Liver (tissue), 9 donors: ENCODE measurements around the gene TXNDC17. TPM values are rescaled to one million over a fixed set of nuclear protein-coding genes. Genes with fewer than 3 reads are reported as not detected.

Source experiments
- DNase-seq: peaks from one replicate; pipeline ENCODE4 v3.0.0-alpha.2; 2017; ENCODE audit warnings: low spot score
- H3K27ac ChIP-seq, 2 donors: one replicate each; pipeline ENCODE4 v1.7.0; 2013; ENCODE audit warnings: inconsistent platforms in 2 of 2, low read length in 2 of 2, control low read depth in 1 of 2, low read depth in 1 of 2, mild to moderate bottlenecking in 1 of 2
- H3K27me3 ChIP-seq, 4 donors: one replicate each; pipeline versions ENCODE4 v1.6.1 to v1.7.0; 2013; ENCODE audit warnings: low read length in 3 of 4, inconsistent platforms in 1 of 4, mild to moderate bottlenecking in 1 of 4, moderate library complexity in 1 of 4; ENCODE audit not compliant: control insufficient read depth in 4 of 4, insufficient read depth in 4 of 4
- H3K36me3 ChIP-seq, 4 donors: one replicate each; pipeline versions ENCODE4 v1.6.1 to v1.7.0; 2013; ENCODE audit warnings: low read length in 3 of 4, mild to moderate bottlenecking in 3 of 4, low read depth in 1 of 4, moderate library complexity in 1 of 4; ENCODE audit not compliant: control insufficient read depth in 4 of 4, insufficient read depth in 3 of 4
- H3K4me1 ChIP-seq, 4 donors: one replicate each; pipeline versions ENCODE4 v1.6.1 to v1.7.0; 2013; ENCODE audit warnings: low read length in 3 of 4, mild to moderate bottlenecking in 3 of 4, moderate library complexity in 1 of 4; ENCODE audit not compliant: control insufficient read depth in 4 of 4, insufficient read depth in 4 of 4
- H3K4me3 ChIP-seq, 3 donors: one replicate each; pipeline versions ENCODE4 v1.6.1 to v1.7.0; 2013; ENCODE audit warnings: low read length in 3 of 3, control low read depth in 1 of 3, low read depth in 1 of 3, mild to moderate bottlenecking in 1 of 3
- H3K9ac ChIP-seq, 2 donors: one replicate each; pipeline ENCODE4 v1.7.0; 2013; ENCODE audit warnings: low read length in 2 of 2, mild to moderate bottlenecking in 2 of 2, moderate library complexity in 2 of 2, control low read depth in 1 of 2, low read depth in 1 of 2
- H3K9me3 ChIP-seq, 4 donors: one replicate each; pipeline versions ENCODE4 v1.6.1 to v1.7.0; 2013; ENCODE audit warnings: low read length in 3 of 4; ENCODE audit not compliant: control insufficient read depth in 4 of 4
- EGR1 ChIP-seq, 2 donors: IDR thresholded peaks; 2 replicates each; pipeline ENCODE4 v1.6.1; 2016 to 2018; ENCODE audit warnings: antibody characterized with exemption in 2 of 2, low read depth in 2 of 2
- FOXA2 ChIP-seq: IDR thresholded peaks from 2 replicates; pipeline ENCODE4 v1.6.1; 2016; ENCODE audit warnings: antibody characterized with exemption
- GABPA ChIP-seq, 2 donors: IDR thresholded peaks in 1 of 2; conservative IDR thresholded peaks in 1 of 2; 2 replicates each; pipeline ENCODE4 v1.6.1; 2016; ENCODE audit warnings: antibody characterized with exemption in 2 of 2, mild to moderate bottlenecking in 1 of 2, moderate library complexity in 1 of 2
- HNF4A ChIP-seq, 2 donors: conservative IDR thresholded peaks; 2 replicates each; pipeline ENCODE4 v1.6.1; 2016; ENCODE audit warnings: antibody characterized with exemption in 2 of 2, mild to moderate bottlenecking in 2 of 2
- HNF4G ChIP-seq: IDR thresholded peaks from 2 replicates; pipeline ENCODE4 v1.6.1; 2016; ENCODE audit warnings: antibody characterized with exemption
- JUND ChIP-seq, 2 donors: IDR thresholded peaks; 2 replicates each; pipeline ENCODE4 v1.6.1; 2016; ENCODE audit warnings: antibody characterized with exemption in 2 of 2
- NR2F2 ChIP-seq: IDR thresholded peaks from 2 replicates; pipeline ENCODE4 v1.6.1; 2016; ENCODE audit warnings: antibody characterized with exemption
- RXRA ChIP-seq, 2 donors: IDR thresholded peaks; 2 replicates each; pipeline ENCODE4 v1.6.1; 2017 to 2018; ENCODE audit warnings: antibody characterized with exemption in 2 of 2, mild to moderate bottlenecking in 1 of 2
- YY1 ChIP-seq: IDR thresholded peaks from 2 replicates; pipeline ENCODE4 v1.6.1; 2016; ENCODE audit warnings: antibody characterized with exemption, mild to moderate bottlenecking
- WGBS: extraction: QIAGEN DNeasy Blood & Tissue Kit; methylation state at CpG from one replicate; pipeline ENCODE4 v1.1.7; 2013; 5-methylcytosine and 5-hydroxymethylcytosine counted together
- polyA plus RNA-seq, 2 donors: library from polyadenylated mRNA; stranded (reverse) in 1 of 2; unstranded in 1 of 2; fragments of 200-250 nt in 1 of 2; fragments of >200 nt in 1 of 2; fragmentation: Nextera tagmentation in 1 of 2; extraction: Ambion mirVana in 1 of 2; gene quantifications; one replicate each; pipeline versions ENCODE4 v1.2.1 to v1.2.3, GENCODE V29; 2013 to 2015
- total RNA-seq, 2 donors: library from RNA; depleted of rRNA; stranded (reverse); fragments of >200 nt; gene quantifications; one replicate each; pipeline ENCODE4 v1.2.3, GENCODE V29; 2014
- TF ChIP-seq, protein P1 (sequence below): IDR thresholded peaks from 2 replicates; pipeline ENCODE4 v1.6.1; 2016; ENCODE audit warnings: antibody characterized with exemption, mild to moderate bottlenecking
- TF ChIP-seq, protein P2 (sequence below): fragments of 150-350 bp; IDR thresholded peaks from 2 replicates; pipeline ENCODE4 v1.5.1; 2017; ENCODE audit warnings: improper control_type of control experiment, low read depth, low read length; ENCODE audit not compliant: missing input control
- TF ChIP-seq, protein P3 (sequence below): IDR thresholded peaks from 2 replicates; pipeline ENCODE4 v1.6.1; 2016; ENCODE audit warnings: antibody characterized with exemption
- TF ChIP-seq, protein P4 (sequence below): IDR thresholded peaks from 2 replicates; pipeline ENCODE4 v1.6.1; 2016; ENCODE audit warnings: antibody characterized with exemption
- donor health status: healthy.
- donor health status: healthy.
- donor health status: healthy.
- donor health status: healthy.
- donor health status: healthy.

TXNDC17 gene
- total and polyA plus RNA-seq, 4 donors = 32.9 to 329 (median 99.6) TPM

DNA sequence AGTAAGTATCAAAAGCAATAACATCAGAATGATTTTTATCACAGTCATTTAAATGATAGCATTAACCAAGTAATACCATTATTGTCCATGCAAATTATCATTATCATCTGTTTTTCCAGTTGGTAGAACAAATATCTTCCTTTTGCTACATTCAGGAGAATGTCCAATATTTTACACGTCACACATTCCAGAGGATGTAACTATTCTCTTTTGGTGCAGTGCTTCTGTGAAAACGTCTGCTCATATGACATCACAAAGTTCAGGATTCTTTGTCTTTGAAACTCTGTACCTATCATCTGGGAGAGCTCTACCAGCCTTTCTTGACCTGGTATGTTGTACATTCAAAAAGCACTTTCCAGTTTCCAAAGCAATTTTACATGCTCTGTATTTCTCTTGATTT is 44.3 kb upstream of the TXNDC17 start (continued):
- TF ChIP-seq, protein P1, sequence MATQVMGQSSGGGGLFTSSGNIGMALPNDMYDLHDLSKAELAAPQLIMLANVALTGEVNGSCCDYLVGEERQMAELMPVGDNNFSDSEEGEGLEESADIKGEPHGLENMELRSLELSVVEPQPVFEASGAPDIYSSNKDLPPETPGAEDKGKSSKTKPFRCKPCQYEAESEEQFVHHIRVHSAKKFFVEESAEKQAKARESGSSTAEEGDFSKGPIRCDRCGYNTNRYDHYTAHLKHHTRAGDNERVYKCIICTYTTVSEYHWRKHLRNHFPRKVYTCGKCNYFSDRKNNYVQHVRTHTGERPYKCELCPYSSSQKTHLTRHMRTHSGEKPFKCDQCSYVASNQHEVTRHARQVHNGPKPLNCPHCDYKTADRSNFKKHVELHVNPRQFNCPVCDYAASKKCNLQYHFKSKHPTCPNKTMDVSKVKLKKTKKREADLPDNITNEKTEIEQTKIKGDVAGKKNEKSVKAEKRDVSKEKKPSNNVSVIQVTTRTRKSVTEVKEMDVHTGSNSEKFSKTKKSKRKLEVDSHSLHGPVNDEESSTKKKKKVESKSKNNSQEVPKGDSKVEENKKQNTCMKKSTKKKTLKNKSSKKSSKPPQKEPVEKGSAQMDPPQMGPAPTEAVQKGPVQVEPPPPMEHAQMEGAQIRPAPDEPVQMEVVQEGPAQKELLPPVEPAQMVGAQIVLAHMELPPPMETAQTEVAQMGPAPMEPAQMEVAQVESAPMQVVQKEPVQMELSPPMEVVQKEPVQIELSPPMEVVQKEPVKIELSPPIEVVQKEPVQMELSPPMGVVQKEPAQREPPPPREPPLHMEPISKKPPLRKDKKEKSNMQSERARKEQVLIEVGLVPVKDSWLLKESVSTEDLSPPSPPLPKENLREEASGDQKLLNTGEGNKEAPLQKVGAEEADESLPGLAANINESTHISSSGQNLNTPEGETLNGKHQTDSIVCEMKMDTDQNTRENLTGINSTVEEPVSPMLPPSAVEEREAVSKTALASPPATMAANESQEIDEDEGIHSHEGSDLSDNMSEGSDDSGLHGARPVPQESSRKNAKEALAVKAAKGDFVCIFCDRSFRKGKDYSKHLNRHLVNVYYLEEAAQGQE = no peak
- TF ChIP-seq HNF4G (no peak), RXRA (IDR thresholded peaks at IDR 0.05) (no peak), JUND (IDR thresholded peaks at IDR 0.05) (no peak), EGR1 (IDR thresholded peaks at IDR 0.05; ENCODE audit: low read depth in 2 of 2) (no peak)

DNA sequence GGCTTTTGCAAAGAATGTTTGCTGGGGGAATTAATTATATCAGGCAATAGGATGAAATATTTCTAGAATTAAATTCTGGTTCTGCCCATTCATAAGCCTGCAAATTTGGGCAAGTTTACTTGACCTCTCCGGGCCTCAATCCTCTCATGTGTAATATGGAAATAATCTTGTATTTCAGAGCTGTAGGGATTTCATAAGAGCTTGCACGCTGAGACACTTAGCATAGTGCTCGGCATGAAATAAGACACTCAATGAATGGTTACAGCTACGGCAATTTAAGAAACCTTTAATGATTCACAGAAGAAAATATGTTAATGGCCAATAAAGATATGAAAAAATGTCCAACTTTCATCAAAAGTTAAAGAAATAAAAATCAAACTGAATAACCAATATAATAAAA is 43.9 kb upstream of the TXNDC17 start:
- no peak overlapping the region for H3K27ac ChIP-seq
- H3K36me3 ChIP-seq = peaks cover 2 to 18% (median 8%) of the 10 kb centered on the region in 4 donors
- DNase-seq = no peak
- H3K27me3 ChIP-seq = no peaks in the 10 kb centered on the region
- H3K9ac ChIP-seq = no peak overlapping the region
- 99% methylated on average over 4 of the region's 4 CpGs for WGBS
- no peak for TF ChIP-seq YY1
- no peak for TF ChIP-seq EGR1 (IDR thresholded peaks at IDR 0.05; ENCODE audit: low read depth in 2 of 2)
- TF ChIP-seq NR2F2 = no peak
- TF ChIP-seq GABPA (IDR thresholded peaks at IDR 0.05 in 1 of 2, conservative IDR thresholded peaks at IDR 0.05 in 1 of 2) = no peak
- TF ChIP-seq, protein P2, sequence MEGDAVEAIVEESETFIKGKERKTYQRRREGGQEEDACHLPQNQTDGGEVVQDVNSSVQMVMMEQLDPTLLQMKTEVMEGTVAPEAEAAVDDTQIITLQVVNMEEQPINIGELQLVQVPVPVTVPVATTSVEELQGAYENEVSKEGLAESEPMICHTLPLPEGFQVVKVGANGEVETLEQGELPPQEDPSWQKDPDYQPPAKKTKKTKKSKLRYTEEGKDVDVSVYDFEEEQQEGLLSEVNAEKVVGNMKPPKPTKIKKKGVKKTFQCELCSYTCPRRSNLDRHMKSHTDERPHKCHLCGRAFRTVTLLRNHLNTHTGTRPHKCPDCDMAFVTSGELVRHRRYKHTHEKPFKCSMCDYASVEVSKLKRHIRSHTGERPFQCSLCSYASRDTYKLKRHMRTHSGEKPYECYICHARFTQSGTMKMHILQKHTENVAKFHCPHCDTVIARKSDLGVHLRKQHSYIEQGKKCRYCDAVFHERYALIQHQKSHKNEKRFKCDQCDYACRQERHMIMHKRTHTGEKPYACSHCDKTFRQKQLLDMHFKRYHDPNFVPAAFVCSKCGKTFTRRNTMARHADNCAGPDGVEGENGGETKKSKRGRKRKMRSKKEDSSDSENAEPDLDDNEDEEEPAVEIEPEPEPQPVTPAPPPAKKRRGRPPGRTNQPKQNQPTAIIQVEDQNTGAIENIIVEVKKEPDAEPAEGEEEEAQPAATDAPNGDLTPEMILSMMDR = no peak
- TF ChIP-seq, protein P3, sequence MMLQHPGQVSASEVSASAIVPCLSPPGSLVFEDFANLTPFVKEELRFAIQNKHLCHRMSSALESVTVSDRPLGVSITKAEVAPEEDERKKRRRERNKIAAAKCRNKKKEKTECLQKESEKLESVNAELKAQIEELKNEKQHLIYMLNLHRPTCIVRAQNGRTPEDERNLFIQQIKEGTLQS = no peak
- H3K4me3 ChIP-seq = no peak overlapping the region
- H3K9me3 ChIP-seq = no peaks in the 10 kb centered on the region
- H3K4me1 ChIP-seq = peaks cover 2 to 10% (median 6%) of the 10 kb centered on the region in 4 donors

DNA sequence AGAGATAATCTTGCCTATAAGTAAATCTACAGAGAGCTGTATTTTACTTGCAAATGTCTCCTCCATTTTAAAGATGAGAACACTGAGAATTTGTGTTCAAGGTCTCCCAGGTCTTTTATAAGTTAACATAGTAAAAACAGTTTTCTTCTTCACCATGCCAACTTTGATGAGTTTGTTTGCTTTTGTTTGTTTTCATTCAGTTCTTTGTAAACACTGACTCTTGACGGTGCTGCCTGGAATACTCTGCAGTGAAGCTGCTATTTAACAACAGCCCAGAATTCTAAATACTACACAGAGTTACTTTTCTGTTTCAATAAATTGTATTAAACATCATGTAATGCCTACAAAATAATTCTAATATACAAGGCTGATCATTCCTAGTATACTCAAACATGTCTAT is 43.1 kb upstream of the TXNDC17 start:
- no peak for DNase-seq
- Histone ChIP-seq H3K9ac (peak overlapping the region in 1 of 2 donors; percentile 24), H3K4me1 (peaks cover 2 to 10% (median 6%) of the 10 kb centered on the region in 4 donors), H3K4me3 (no peak overlapping the region), H3K9me3 (no peaks in the 10 kb centered on the region), H3K36me3 (peaks cover 2 to 14% (median 8%) of the 10 kb centered on the region in 4 donors), H3K27me3 (no peaks in the 10 kb centered on the region), H3K27ac (no peak overlapping the region)
- TF ChIP-seq FOXA2 = no peak
- TF ChIP-seq, protein P4, sequence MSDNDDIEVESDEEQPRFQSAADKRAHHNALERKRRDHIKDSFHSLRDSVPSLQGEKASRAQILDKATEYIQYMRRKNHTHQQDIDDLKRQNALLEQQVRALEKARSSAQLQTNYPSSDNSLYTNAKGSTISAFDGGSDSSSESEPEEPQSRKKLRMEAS = no peak
- no peak for TF ChIP-seq HNF4A (conservative IDR thresholded peaks at IDR 0.05)
- no peak for TF ChIP-seq YY1
- no peak for TF ChIP-seq GABPA (IDR thresholded peaks at IDR 0.05 in 1 of 2, conservative IDR thresholded peaks at IDR 0.05 in 1 of 2)
- 36% methylated on average over 1 of the region's 1 CpG for WGBS
